Nephron (organoid): Measurements from ENCODE around the gene HIPK4.
A peak's percentile ranks its signal among the peaks of the same experiment; 100 is the strongest.

ENCODE experiments used
- H3K27ac Mint-ChIP-seq, 3 experiments: 2 replicates each; pipeline ENCODE4 v1.8.0; 2020; ENCODE audit warnings: mixed read lengths in 3 of 3, mild to moderate bottlenecking in 2 of 3, moderate library complexity in 1 of 3
- H3K27me3 Mint-ChIP-seq: 2 replicates; pipeline ENCODE4 v1.8.0; 2021; ENCODE audit warnings: low read depth, mild to moderate bottlenecking, moderate library complexity, mixed read lengths
- H3K36me3 Mint-ChIP-seq: 2 replicates; pipeline ENCODE4 v1.8.0; 2020; ENCODE audit warnings: low read depth, mixed read lengths
- H3K4me1 Mint-ChIP-seq: 2 replicates; pipeline ENCODE4 v1.8.0; 2020; ENCODE audit warnings: mixed read lengths
- H3K4me3 Mint-ChIP-seq, 3 experiments: 2 replicates each; pipeline ENCODE4 v1.8.0; 2020; ENCODE audit warnings: mild to moderate bottlenecking in 3 of 3, mixed read lengths in 3 of 3, moderate library complexity in 2 of 3
- H3K9me3 Mint-ChIP-seq: 2 replicates; pipeline ENCODE4 v1.8.0; 2020; ENCODE audit warnings: mixed read lengths
- TF ChIP-seq, protein P1 (sequence below), 3 experiments: fragments of 200-600 bp; sonication (generic); IDR thresholded peaks; one replicate each; pipeline ENCODE4 v1.5.0; 2021; ENCODE audit warnings: antibody characterized with exemption in 3 of 3; ENCODE audit not compliant: unreplicated experiment in 3 of 3

Gene HIPK4

DNA sequence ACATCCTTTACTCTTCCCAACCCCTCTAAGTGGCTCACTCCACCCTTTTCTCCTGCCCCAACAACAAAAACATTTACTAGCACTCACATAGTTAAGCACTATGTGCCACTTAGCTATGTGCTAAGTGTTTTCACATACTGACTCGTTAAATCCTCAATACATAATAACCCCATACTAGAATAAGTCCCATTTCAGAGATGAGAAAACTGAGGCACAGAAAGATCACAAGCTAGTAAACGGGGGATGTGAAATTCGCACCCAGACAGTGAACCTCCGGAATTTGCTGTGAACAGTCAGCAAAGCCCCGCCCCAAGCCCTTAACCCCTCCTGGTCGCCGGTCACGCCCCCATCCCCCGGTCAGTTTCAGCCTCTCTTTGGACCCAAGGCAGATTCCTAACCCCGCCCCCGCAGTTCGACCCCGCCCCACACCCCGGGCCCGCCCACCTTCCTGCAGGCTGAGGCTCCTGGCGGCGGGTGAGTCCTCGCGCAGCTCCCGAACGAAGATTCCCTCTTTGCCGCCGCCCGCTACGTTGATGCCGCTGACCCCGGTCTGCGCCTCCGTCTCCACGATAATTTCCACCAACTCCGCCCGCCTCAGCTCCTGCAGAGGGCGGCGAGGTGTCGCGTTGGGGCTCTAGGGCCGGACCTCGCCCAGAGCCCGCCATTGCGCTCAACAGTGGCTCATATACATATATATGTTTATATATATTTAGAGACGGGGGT, 13.4 kb upstream of the HIPK4 start:
- TF ChIP-seq, protein P1, sequence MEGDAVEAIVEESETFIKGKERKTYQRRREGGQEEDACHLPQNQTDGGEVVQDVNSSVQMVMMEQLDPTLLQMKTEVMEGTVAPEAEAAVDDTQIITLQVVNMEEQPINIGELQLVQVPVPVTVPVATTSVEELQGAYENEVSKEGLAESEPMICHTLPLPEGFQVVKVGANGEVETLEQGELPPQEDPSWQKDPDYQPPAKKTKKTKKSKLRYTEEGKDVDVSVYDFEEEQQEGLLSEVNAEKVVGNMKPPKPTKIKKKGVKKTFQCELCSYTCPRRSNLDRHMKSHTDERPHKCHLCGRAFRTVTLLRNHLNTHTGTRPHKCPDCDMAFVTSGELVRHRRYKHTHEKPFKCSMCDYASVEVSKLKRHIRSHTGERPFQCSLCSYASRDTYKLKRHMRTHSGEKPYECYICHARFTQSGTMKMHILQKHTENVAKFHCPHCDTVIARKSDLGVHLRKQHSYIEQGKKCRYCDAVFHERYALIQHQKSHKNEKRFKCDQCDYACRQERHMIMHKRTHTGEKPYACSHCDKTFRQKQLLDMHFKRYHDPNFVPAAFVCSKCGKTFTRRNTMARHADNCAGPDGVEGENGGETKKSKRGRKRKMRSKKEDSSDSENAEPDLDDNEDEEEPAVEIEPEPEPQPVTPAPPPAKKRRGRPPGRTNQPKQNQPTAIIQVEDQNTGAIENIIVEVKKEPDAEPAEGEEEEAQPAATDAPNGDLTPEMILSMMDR (IDR thresholded peaks at IDR 0.05; ENCODE audit: unreplicated experiment in 3 of 3) = peak in 1 of 3 experiments; percentile 10
- H3K4me1 Mint-ChIP-seq = peaks cover 32% of the 10 kb centered on the region
- H3K4me3 Mint-ChIP-seq = peak overlapping the region; percentile 86 to 87 (median 86)
- H3K9me3 Mint-ChIP-seq = no peaks in the 10 kb centered on the region
- peak overlapping the region; percentile 51 to 66 (median 59) for H3K27ac Mint-ChIP-seq
- H3K27me3 Mint-ChIP-seq = no peaks in the 10 kb centered on the region
- H3K36me3 Mint-ChIP-seq = peaks cover 10% of the 10 kb centered on the region

DNA sequence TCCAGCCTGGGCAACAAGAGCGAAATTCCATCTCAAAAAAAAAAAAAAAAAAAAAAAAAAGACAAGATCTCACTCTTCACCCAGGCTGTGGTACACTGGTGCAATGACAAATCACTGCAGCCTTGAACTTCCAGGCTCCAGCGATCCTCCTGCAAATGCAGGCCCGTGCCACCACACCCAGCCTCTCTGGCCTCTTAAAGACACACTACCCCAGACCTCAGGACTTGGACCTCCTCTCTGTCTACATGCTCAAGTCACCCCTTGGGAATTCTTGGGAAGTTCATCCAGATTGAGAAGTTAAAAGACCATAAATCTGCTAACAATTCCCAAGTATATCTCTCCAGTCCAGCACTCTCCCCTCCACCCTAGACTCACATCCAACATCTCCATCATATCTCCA, 10.6 kb upstream of the HIPK4 start:
- no peaks in the 10 kb centered on the region for H3K9me3 Mint-ChIP-seq
- H3K27ac Mint-ChIP-seq = peak overlapping the region in 1 of 3 experiments; percentile 21
- TF ChIP-seq, protein P1 (IDR thresholded peaks at IDR 0.05; ENCODE audit: unreplicated experiment in 3 of 3) = no peak
- H3K4me1 Mint-ChIP-seq = peaks cover 32% of the 10 kb centered on the region
- H3K27me3 Mint-ChIP-seq = peaks cover 5% of the 10 kb centered on the region
- H3K4me3 Mint-ChIP-seq = peak overlapping the region in 1 of 3 experiments; percentile 5
- peaks cover 10% of the 10 kb centered on the region for H3K36me3 Mint-ChIP-seq

DNA sequence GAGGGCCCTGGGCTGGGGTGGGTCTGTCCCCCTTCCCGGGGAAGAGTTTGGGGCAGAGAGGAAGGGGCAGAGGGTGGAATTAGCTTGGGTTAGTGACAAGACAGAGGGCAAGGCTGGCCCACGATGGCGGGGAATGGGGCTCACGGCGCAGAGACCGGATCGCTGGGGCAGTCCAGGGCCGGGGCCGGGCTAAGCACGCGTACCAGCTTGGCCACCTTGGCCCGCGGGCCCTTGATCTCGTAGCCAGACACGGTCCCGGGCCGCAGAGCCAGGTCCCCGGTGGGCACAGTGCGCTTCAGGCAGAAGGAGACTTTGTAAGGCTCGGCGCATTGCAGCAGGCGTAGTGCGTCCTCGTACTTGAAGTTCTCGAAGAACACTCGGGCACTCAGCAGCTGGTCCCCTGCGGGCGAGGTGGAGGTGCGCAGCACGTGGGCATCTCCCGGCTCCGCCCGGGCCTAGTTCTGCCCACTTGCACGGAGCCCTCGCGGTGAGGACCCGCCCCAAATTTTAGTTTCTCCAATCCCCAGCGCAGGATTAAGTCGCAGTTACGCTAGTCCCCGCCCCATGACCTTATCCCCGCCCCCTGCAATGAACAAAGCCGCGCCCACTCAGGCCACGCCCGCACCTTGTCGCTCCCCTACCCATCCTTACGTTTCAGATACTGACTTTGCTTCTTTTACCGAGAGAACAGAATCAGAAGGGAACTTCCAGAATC, 8.6 kb upstream of the HIPK4 start:
- H3K4me1 Mint-ChIP-seq = peaks cover 26% of the 10 kb centered on the region
- H3K36me3 Mint-ChIP-seq = peaks cover 10% of the 10 kb centered on the region
- H3K27ac Mint-ChIP-seq = peak overlapping the region in 1 of 3 experiments; percentile 20
- H3K9me3 Mint-ChIP-seq = no peaks in the 10 kb centered on the region
- H3K27me3 Mint-ChIP-seq = peaks cover 5% of the 10 kb centered on the region
- TF ChIP-seq, protein P1 (IDR thresholded peaks at IDR 0.05; ENCODE audit: unreplicated experiment in 3 of 3) = no peak
- H3K4me3 Mint-ChIP-seq = peak overlapping the region in 1 of 3 experiments; percentile 16

DNA sequence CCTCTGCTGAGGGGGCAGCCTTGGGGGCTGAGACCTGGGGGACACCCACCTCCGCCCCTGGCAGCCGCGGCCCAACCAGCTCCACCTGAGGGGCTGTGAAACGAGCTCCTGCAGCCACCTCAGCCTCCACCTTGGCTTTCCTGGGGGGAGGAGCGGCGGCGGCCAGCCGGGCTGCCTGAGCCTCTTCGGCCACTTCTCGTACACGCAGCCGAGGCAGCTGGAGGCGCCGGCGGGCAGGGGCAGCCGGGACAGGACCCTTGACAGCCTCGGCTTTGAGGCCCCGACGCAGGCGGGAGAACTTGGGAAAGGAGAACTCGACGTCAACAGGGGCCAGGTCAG, 7.6 kb upstream of the HIPK4 start:
- Mint-ChIP-seq H3K9me3 (no peaks in the 10 kb centered on the region), H3K27me3 (peaks cover 5% of the 10 kb centered on the region), H3K4me3 (no peak overlapping the region)

DNA sequence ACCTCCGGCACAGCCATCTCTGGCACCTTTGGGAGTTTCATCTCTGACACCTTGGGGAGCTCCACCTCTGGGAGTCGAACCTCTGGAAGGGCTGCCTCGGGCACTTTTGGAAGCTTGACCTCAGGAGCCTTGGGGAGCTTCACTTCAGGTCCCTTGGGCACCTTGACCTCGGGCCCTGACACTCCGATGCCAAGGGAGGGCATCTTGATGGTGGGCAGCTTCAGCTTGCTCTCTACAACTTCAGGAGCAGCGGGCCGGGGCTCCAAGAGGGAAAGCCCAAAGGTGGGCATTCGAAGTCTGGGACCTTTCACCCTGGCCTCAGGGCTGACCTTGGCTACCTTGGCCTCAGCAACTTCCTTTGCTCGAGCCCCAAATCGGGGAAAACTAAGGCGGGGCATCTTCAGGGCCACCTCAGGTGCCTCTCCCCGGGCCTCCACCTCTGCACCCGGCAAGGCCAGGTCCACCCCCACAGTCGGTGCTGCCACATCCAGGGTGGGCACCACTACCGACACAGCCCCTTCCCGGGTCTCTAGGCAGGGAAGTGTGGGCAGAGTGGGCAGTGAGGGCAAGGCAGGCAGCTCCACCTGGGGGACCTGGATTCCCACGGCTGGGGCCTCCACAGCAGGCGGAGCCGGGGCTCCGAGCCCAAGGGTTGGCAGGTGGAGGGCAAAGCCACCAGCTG, 7.0 kb upstream of the HIPK4 start:
- peaks cover 5% of the 10 kb centered on the region for H3K27me3 Mint-ChIP-seq
- H3K9me3 Mint-ChIP-seq = no peaks in the 10 kb centered on the region
- no peak overlapping the region for H3K27ac Mint-ChIP-seq

More for the DNA sequence above, 7.6 kb upstream of the HIPK4 start:
- H3K36me3 Mint-ChIP-seq = peaks cover 10% of the 10 kb centered on the region
- peaks cover 19% of the 10 kb centered on the region for H3K4me1 Mint-ChIP-seq
- TF ChIP-seq, protein P1 (IDR thresholded peaks at IDR 0.05; ENCODE audit: unreplicated experiment in 3 of 3) = no peak
- H3K27ac Mint-ChIP-seq = no peak overlapping the region

More for the DNA sequence above, 7.0 kb upstream of the HIPK4 start:
- Mint-ChIP-seq H3K4me1 (peaks cover 19% of the 10 kb centered on the region), H3K4me3 (no peak overlapping the region), H3K36me3 (peaks cover 10% of the 10 kb centered on the region)
- TF ChIP-seq, protein P1 (IDR thresholded peaks at IDR 0.05; ENCODE audit: unreplicated experiment in 3 of 3) = no peak
